K562 (cell line): ENCODE data around the gene UVRAG. TPM values are rescaled to one million over a fixed set of nuclear protein-coding genes. Genes with fewer than 3 reads are reported as not detected.

Experiments used
- ATAC-seq: fragments of 200-7000 bp; cut with Tn5 transposase; 3 replicates; pipeline ENCODE4 v1.9.1; 2020; ENCODE audit warnings: moderate library complexity
- BruUV-seq: library from RNA; stranded (reverse); fragments of 400-500 nt; replicated peaks from 2 replicates; lab custom pipeline; 2021; lab: Mats Ljungman, UMichigan
- CTCF ChIA-PET: fragments of 300-600 bp; formaldehyde crosslinking; extraction: SDS; loops from one replicate; lab custom pipeline; 2021; ENCODE audit warnings: low intra/inter-chr PET ratio; lab: Yijun Ruan, JAX
- POLR2A ChIA-PET: fragments of 300-600, 350-650 bp; sonication (Branson Sonifier 250); formaldehyde crosslinking; extraction: SDS; loops from one replicate; lab custom pipeline; 2021; ENCODE audit warnings: antibody characterized with exemption, inconsistent platforms; lab: Yijun Ruan, JAX
- DNase-seq, 4 experiments: peaks; one replicate each; pipeline versions ENCODE4 v3.0.0 to v3.0.0-alpha.2; 2011 to 2018; ENCODE audit warnings: low spot score in 3 of 4, mixed read lengths in 3 of 4; ENCODE audit errors: extremely low read depth in 1 of 4
- FAIRE-seq: peaks from 2 replicates; lab custom pipeline; 2011; peaks lifted over from hg19 to GRCh38; lab: Jason Lieb, UNC
- H2AFZ ChIP-seq: 2 replicates; pipeline ENCODE4 v1.6.0; 2011; ENCODE audit warnings: low read depth, low read length, control low read depth, inconsistent platforms
- H3K27ac ChIP-seq: fragments of 200-600 bp; 3 replicates; pipeline ENCODE4 v1.8.0; 2011; ENCODE audit warnings: low read depth, mild to moderate bottlenecking, control low read depth, inconsistent platforms, low read length, moderate library complexity, mixed read lengths; ENCODE audit errors: extremely low read depth
- H3K27me3 ChIP-seq, 2 experiments: fragments of 300-600 bp in 1 of 2; 2 replicates in 1 of 2; 3 replicates in 1 of 2; pipeline versions ENCODE4 v1.6.0 to v1.8.0; 2011; ENCODE audit warnings: inconsistent platforms in 2 of 2, low read length in 2 of 2, mild to moderate bottlenecking in 1 of 2, mixed read lengths in 1 of 2, moderate library complexity in 1 of 2; ENCODE audit not compliant: control insufficient read depth in 2 of 2, insufficient read depth in 2 of 2
- H3K36me3 ChIP-seq: fragments of 300-600 bp; 3 replicates; pipeline ENCODE4 v1.8.0; 2011; ENCODE audit warnings: mild to moderate bottlenecking, low read length, inconsistent platforms; ENCODE audit not compliant: control insufficient read depth, insufficient read depth
- H3K4me1 ChIP-seq, 2 experiments: fragments of 200-600 bp in 1 of 2; replicated peaks in 1 of 2; 2 replicates in 1 of 2; 3 replicates in 1 of 2; pipeline versions ENCODE4 v1.5.1 to v1.8.0; 2011; ENCODE audit warnings: inconsistent platforms in 2 of 2, low read length in 2 of 2, mild to moderate bottlenecking in 1 of 2, mixed read lengths in 1 of 2, moderate library complexity in 1 of 2; ENCODE audit not compliant: control insufficient read depth in 2 of 2, insufficient read depth in 2 of 2
- H3K4me2 ChIP-seq: 2 replicates; pipeline ENCODE4 v1.6.1; 2011; ENCODE audit warnings: low read length, control low read depth, inconsistent platforms, mixed read lengths; ENCODE audit not compliant: insufficient read depth
- H3K4me3 ChIP-seq: fragments of 200-600 bp; sonication (generic), shearing (Covaris generic); 2 replicates; pipeline ENCODE4 v1.5.1; 2016; ENCODE audit warnings: control low read depth, inconsistent platforms
- H3K79me2 ChIP-seq: fragments of 200-600 bp; 3 replicates; pipeline ENCODE4 v1.8.0; 2011; ENCODE audit warnings: low read length, inconsistent platforms; ENCODE audit not compliant: control insufficient read depth, insufficient read depth
- H3K9ac ChIP-seq, 2 experiments: 2 replicates each; pipeline versions ENCODE4 v1.6.0 to v1.6.1; 2011; ENCODE audit warnings: low read depth in 2 of 2, low read length in 2 of 2, control low read depth in 1 of 2, inconsistent platforms in 1 of 2, mild to moderate bottlenecking in 1 of 2, mixed read lengths in 1 of 2; ENCODE audit not compliant: insufficient read depth in 1 of 2
- H3K9me1 ChIP-seq: one replicate; pipeline ENCODE4 v1.6.0; 2011; ENCODE audit warnings: inconsistent platforms, mild to moderate bottlenecking, low read length, moderate library complexity; ENCODE audit not compliant: control insufficient read depth, insufficient read depth
- H3K9me3 ChIP-seq: replicated peaks from 2 replicates; pipeline ENCODE4 v1.5.1; 2011; ENCODE audit warnings: low read depth, low read length, inconsistent platforms; ENCODE audit not compliant: control insufficient read depth, insufficient read depth
- H4K20me1 ChIP-seq: replicated peaks from 2 replicates; pipeline ENCODE4 v1.6.1; 2011; ENCODE audit warnings: low read length, inconsistent platforms, mixed read lengths; ENCODE audit not compliant: control insufficient read depth, insufficient read depth
- CGGBP1 ChIP-seq: fragments of 250-450 bp; sonication (Bioruptor Pico); IDR thresholded peaks from 2 replicates; pipeline ENCODE4 v1.9.0; 2021; ENCODE audit warnings: mild to moderate bottlenecking
- CHAMP1 ChIP-seq: fragments of 450-650 bp; IDR thresholded peaks from 2 replicates; pipeline ENCODE4 v1.6.1; 2016; ENCODE audit warnings: mild to moderate bottlenecking
- CREB5 ChIP-seq: fragments of 250-450 bp; sonication (Bioruptor Pico); IDR thresholded peaks from 2 replicates; pipeline ENCODE4 v1.5.0; 2020; ENCODE audit warnings: mild to moderate bottlenecking
- CREM ChIP-seq: IDR thresholded peaks from 2 replicates; pipeline ENCODE4 v1.6.1; 2014; ENCODE audit warnings: antibody characterized with exemption, low read depth
- KAT7 ChIP-seq: sonication (generic); formaldehyde crosslinking; IDR thresholded peaks from 2 replicates; pipeline ENCODE4 v1.8.0; 2022; ENCODE audit warnings: missing genetic modification reagents, mild to moderate bottlenecking, borderline replicate concordance
- KDM2B ChIP-seq: fragments of 250-450 bp; sonication (Bioruptor Pico); IDR thresholded peaks from 2 replicates; pipeline ENCODE4 v1.8.0; 2021; ENCODE audit warnings: mild to moderate bottlenecking, moderate library complexity
- MYC ChIP-seq, 2 experiments: fragments of 250-450 bp in 1 of 2; sonication (Bioruptor Pico) in 1 of 2; IDR thresholded peaks; 2 replicates each; pipeline versions ENCODE4 v1.5.1 to v1.6.1; 2012 to 2021; ENCODE audit warnings: low read depth in 2 of 2, borderline replicate concordance in 1 of 2, improper control_type of control experiment in 1 of 2, low read length in 1 of 2, mild to moderate bottlenecking in 1 of 2, moderate library complexity in 1 of 2
- NFE2 ChIP-seq: IDR thresholded peaks from 2 replicates; pipeline ENCODE4 v1.6.1; 2014; ENCODE audit warnings: antibody characterized with exemption, low read depth
- NFIX ChIP-seq: fragments of 250-450 bp; sonication (Bioruptor Pico); IDR thresholded peaks from 2 replicates; pipeline ENCODE4 v1.4.0; 2020; ENCODE audit warnings: low read depth, mild to moderate bottlenecking, moderate library complexity
- POLR2B ChIP-seq: fragments of 450-650 bp; IDR thresholded peaks from 2 replicates; pipeline ENCODE4 v1.6.1; 2018; ENCODE audit warnings: low read depth; ENCODE audit not compliant: partially characterized antibody
- POLR3A ChIP-seq: IDR thresholded peaks from 2 replicates; pipeline ENCODE4 v1.6.1; 2011; ENCODE audit warnings: borderline replicate concordance, mild to moderate bottlenecking, moderate library complexity; ENCODE audit not compliant: insufficient read length, insufficient read depth; ENCODE audit errors: extremely low read depth
- RFX7 ChIP-seq: fragments of 250-450 bp; sonication (Bioruptor Pico); IDR thresholded peaks from 2 replicates; pipeline ENCODE4 v1.5.1; 2021; ENCODE audit warnings: mild to moderate bottlenecking
- U2AF1 ChIP-seq: fragments of 200-400 bp; formaldehyde crosslinking; optimal IDR thresholded peaks from 2 replicates; pipeline ENCODE3; 2017; ENCODE audit warnings: mild to moderate bottlenecking, low read depth, low read length, moderate library complexity
- ZKSCAN1 ChIP-seq: fragments of 150-350 bp; IDR thresholded peaks from 2 replicates; pipeline ENCODE4 v1.6.1; 2016; ENCODE audit warnings: low read depth, low read length
- ZNF76 ChIP-seq: fragments of 250-450 bp; sonication (Bioruptor Pico); IDR thresholded peaks from 2 replicates; pipeline ENCODE4 v1.4.0; 2020; ENCODE audit warnings: mild to moderate bottlenecking, moderate library complexity, borderline replicate concordance
- ZNF785 ChIP-seq: fragments of 250-450 bp; sonication (Bioruptor Pico); IDR thresholded peaks from 2 replicates; pipeline ENCODE4 v1.4.0; 2020; ENCODE audit warnings: mild to moderate bottlenecking
- WGBS: fragments of 100-300 bp; shearing (Covaris generic); methylation state at CpG from one replicate; pipeline ENCODE4 v1.1.6; 2016; ENCODE audit warnings: low coverage, mixed read lengths; ENCODE audit not compliant: insufficient coverage; ENCODE audit errors: missing lambda C conversion rate; 5-methylcytosine and 5-hydroxymethylcytosine counted together
- in situ Hi-C: fragments of 300-500 bp; cut with MboI; formaldehyde crosslinking; loops from 4 replicates; pipeline ENCODE4 v1.15.0; 2018; ENCODE audit warnings: inconsistent platforms, mixed read lengths
- intact Hi-C: fragments of 100-400 bp; cut with micrococcal nuclease; formaldehyde crosslinking; loops from 2 replicates; pipeline ENCODE4 v1.14.2; 2022
- polyA plus RNA-seq, 8 experiments: library from polyadenylated mRNA; depleted of rRNA in 4 of 8; stranded (reverse) in 5 of 8; unstranded in 3 of 8; fragments of >200 nt; fragmentation: Nextera tagmentation in 2 of 8; fragmentation: Illumina TruSeq in 1 of 8; extraction: Ambion mirVana in 2 of 8; extraction: Trizol in 1 of 8; gene quantifications; 2 replicates each; pipeline versions ENCODE4 v1.2.1 to v1.2.3, GENCODE V29; 2011 to 2014; ENCODE audit warnings: inconsistent platforms in 1 of 8, missing spikeins in 1 of 8
- total RNA-seq, 7 experiments: library from RNA; depleted of rRNA in 6 of 7; stranded (reverse); fragments of >200 nt in 6 of 7; fragmentation: Illumina TruSeq in 2 of 7; extraction: Trizol in 2 of 7; gene quantifications; 2 replicates each; pipeline versions ENCODE4 v1.2.1 to v1.2.3, GENCODE V29; 2011 to 2021; ENCODE audit warnings: low replicate concordance in 1 of 7

UVRAG gene
- total and polyA plus RNA-seq, 9 of the 15 experiments (the other 6 are each of a cell fraction or from before 2014, with no cell fraction given) = 3.1 to 17.8 (median 12.4) TPM

GRCh38 chr11:76166314-76166713, 351.3 kb downstream of the UVRAG start:
- ATAC-seq (no peak), DNase-seq (no peak), FAIRE-seq (no peak)
- ChIA-PET POLR2A (interaction anchor here (0.7 kb wide), 1 partner anchor 33 kb away, joined by 3 read pairs; no protein-coding TSS in a partner anchor), CTCF (no interaction called here)
- 7% methylated on average over 6 of the region's 6 CpGs for WGBS
- Histone ChIP-seq H3K9me1 (peaks cover 3% of the 10 kb centered on the region), H3K79me2 (no peaks in the 10 kb centered on the region), H4K20me1 (peaks cover 11% of the 10 kb centered on the region; the same call in 1 of the 2 replicates), H3K36me3 (no peaks in the 10 kb centered on the region), H3K27me3 (peaks cover 17 to 63% of the 10 kb centered on the region in 2 experiments), H3K4me1 (peaks cover 22 to 34% of the 10 kb centered on the region in 2 experiments), H3K27ac (no peak overlapping the region), H2AFZ (no peak overlapping the region), H3K9me3 (no peaks in the 10 kb centered on the region), H3K4me2 (no peak overlapping the region), H3K4me3 (no peak overlapping the region), H3K9ac (no peak overlapping the region)
- intact Hi-C loops (no loop called here), in situ Hi-C loops (no loop called here)
- no peak for TF ChIP-seq CREM
- no peak for TF ChIP-seq KDM2B (CRISPR knock-in tag)
- TF ChIP-seq CHAMP1 = no peak
- no peak for TF ChIP-seq POLR3A
- no peak for TF ChIP-seq NFIX (CRISPR knock-in tag)
- TF ChIP-seq ZNF785 (CRISPR knock-in tag) = no peak
- no peak for TF ChIP-seq CGGBP1
- no peak for TF ChIP-seq RFX7
- TF ChIP-seq KAT7 (CRISPR knock-in tag) = no peak
- no peak for TF ChIP-seq POLR2B
- no peak for TF ChIP-seq ZKSCAN1
- TF ChIP-seq ZNF76 (CRISPR knock-in tag) = no peak
- TF ChIP-seq CREB5 (CRISPR knock-in tag) = no peak
- no peak for TF ChIP-seq MYC (IDR thresholded peaks at IDR 0.05; ENCODE audit: low read depth, low read length)
- no peak for TF ChIP-seq MYC (CRISPR knock-in tag; IDR thresholded peaks at IDR 0.05; ENCODE audit: borderline replicate concordance, low read depth)
- no peak for TF ChIP-seq U2AF1
- no peak for TF ChIP-seq NFE2
- no TSS peak for BruUV-seq
